ENCODE results near the gene RPUSD4.

RPUSD4 gene

GRCh38 chr11:126155402-126156187 lies 55.9 kb downstream of the RPUSD4 start:
- no peak for DNase-seq

GRCh38 chr11:126154691-126155090 lies 56.8 kb downstream of the RPUSD4 start:
- no peak for DNase-seq

GRCh38 chr11:126153972-126154371 lies 57.5 kb downstream of the RPUSD4 start:
- DNase-seq: peak; percentile 48

- no peak for DNase-seq
Measured at GRCh38 chr11:126153006-126153405, 58.4 kb downstream of the RPUSD4 start.

- DNase-seq: no peak
Measured at GRCh38 chr11:126152586-126152985, 58.9 kb downstream of the RPUSD4 start.

GRCh38 chr11:126152152-126152551 lies 59.3 kb downstream of the RPUSD4 start:
- DNase-seq: no peak
